Right ventricle myocardium superior (tissue), 1 donor: ENCODE results near the gene SLC16A13. TPM values are rescaled to one million over a fixed set of nuclear protein-coding genes. Genes with fewer than 3 reads are reported as not detected.
"Not testable (repeated sequence)": the region's sequence is repeated elsewhere in the genome, so short reads cannot be mapped to it uniquely, and the experiment has no call there.

Source experiments
- ATAC-seq: fragments of 200-7000 bp; cut with Tn5 transposase; one replicate; pipeline ENCODE4 v1.9.1; 2020; ENCODE audit warnings: mild to moderate bottlenecking; ENCODE audit not compliant: poor library complexity
- DNase-seq: peaks from one replicate; pipeline ENCODE4 v3.0.0-alpha.2; 2020
- intact Hi-C: fragments of 100-400 bp; cut with DNase I; formaldehyde crosslinking; loops from one replicate; pipeline ENCODE4 v1.11.2; 2022
- total RNA-seq: library from RNA; stranded (reverse); fragmentation: NEBNext Ultra II Directional; extraction: Animal tissue kit (Norgen Biotek cat#: 25700); gene quantifications from one replicate; pipeline ENCODE4 v1.2.1, GENCODE V29; 2021
- donor health status: DM: no; HTN: yes; CAD: no; lungs with severe emphysema.

SLC16A13 gene
- total RNA-seq, 1 donor from 2014 or later: 1.6 TPM

DNA sequence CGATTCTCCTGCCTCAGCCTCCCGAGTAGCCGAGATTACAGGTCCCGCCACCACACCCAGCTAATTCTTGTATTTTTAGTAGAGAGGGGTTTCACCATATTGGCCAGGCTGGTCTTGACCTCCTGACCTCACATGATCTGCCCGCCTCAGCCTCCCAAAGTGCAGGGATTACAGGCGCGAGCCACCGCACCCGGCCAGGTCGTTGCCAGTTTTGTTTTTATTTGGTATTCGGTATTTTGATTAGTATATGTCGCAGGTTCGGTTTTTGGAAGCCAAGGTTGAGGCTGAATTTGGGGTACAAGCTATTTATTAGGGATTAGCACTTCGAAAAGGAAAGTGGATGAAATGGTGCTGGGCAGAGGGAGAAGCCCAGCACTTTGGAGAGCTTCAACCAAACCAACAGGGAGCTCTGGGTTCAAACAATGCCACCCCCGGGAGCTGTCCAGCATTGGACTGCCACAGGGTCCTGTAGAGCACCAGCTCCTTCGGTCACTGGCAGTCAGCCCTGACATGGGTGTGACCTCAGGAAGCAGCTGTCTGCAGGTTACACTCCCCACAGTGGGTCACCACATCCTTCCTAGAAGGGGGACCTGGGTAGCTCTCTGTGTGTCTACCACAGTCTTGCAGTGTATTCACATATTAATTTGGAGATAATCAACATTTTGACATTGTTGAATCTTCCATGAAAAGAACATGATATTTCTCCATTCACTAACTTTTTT lies 45.7 kb downstream of the SLC16A13 start:
- no peak for ATAC-seq
- DNase-seq: peak; percentile 53

DNA sequence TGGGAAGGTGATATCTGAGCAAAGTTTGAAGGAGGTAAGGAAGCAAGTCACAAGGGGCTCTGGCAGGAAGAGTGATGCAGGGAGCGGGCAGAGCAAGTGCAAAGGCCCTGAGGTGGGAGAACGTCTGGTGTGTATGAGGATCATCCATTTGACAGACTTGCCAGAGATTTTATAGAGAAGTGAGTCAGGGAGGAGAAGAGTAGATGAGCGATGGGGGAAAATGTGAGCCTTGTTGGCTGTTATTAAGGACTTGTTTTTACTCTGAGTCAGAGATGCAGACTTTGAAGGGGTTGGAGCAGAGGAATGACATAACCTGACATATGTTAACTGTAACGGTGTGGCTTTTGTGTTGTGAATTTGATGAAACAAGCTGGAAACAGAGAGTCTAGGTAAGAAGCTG lies 47.8 kb downstream of the SLC16A13 start:
- no peak for ATAC-seq
- intact Hi-C loops: no loop called here
- DNase-seq: no peak

More for the DNA sequence above, 45.7 kb downstream of the SLC16A13 start:
- intact Hi-C loops: no loop called here

- no peak for ATAC-seq
- no peak for DNase-seq
- intact Hi-C loops: no loop called here
Observed at GRCh38 chr17:7084088-7084487, 48.3 kb downstream of the SLC16A13 start.

GRCh38 chr17:7088442-7088841 lies 52.6 kb downstream of the SLC16A13 start:
- ATAC-seq, intact Hi-C loops, DNase-seq: not testable (repeated sequence)

DNA sequence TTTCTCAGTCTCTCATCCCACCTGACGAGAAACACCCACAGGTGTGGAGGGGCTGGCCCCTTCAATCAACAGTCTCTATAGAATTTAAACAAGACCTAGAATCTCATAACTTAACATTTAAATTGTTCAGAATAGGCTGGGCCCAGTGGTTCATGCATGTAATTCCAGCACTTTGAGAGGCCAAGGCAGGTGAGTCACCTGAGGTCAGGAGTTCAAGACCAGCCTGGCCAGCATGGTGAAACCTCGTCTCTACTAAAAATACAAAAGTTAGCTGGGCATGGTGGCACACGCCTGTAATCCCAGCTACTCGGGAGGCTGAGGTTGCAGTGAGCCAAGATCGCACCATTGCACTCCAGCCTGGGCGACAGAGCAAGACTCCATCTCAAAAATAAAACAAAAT lies 53.8 kb downstream of the SLC16A13 start:
- DNase-seq, intact Hi-C loops, ATAC-seq: not testable (repeated sequence)

Other genes starting within 250 kb of the SLC16A13 start
- gene TEKT1, start 204.3 kb upstream of the SLC16A13 start, total RNA-seq: not detected
- not detected for gene ALOX12, start 40.0 kb upstream of the SLC16A13 start, total RNA-seq
- gene RNASEK, start 23.4 kb upstream of the SLC16A13 start, total RNA-seq: 159 TPM
- 12.6 TPM for gene BCL6B, start 13.0 kb upstream of the SLC16A13 start, total RNA-seq
- 0.56 TPM for gene SLC16A11, start 8.1 kb downstream of the SLC16A13 start, total RNA-seq
- 5.0 TPM for gene CLEC10A, start 44.2 kb downstream of the SLC16A13 start, total RNA-seq
- 0.40 TPM for gene ASGR2, start 78.8 kb downstream of the SLC16A13 start, total RNA-seq
- gene ASGR1, start 143.4 kb downstream of the SLC16A13 start, total RNA-seq: 0.19 TPM
- gene DLG4, start 183.8 kb downstream of the SLC16A13 start, total RNA-seq: 20.4 TPM
- 2,247 TPM for gene ACADVL, start 183.9 kb downstream of the SLC16A13 start, total RNA-seq
- 20.4 TPM for gene DVL2, start 198.5 kb downstream of the SLC16A13 start, total RNA-seq
- gene PHF23, start 203.4 kb downstream of the SLC16A13 start, total RNA-seq: 19.4 TPM
- 432 TPM for gene GABARAP, start 206.4 kb downstream of the SLC16A13 start, total RNA-seq
- gene CTDNEP1, start 215.7 kb downstream of the SLC16A13 start, total RNA-seq: 109 TPM
- 71.6 TPM for gene ELP5, start 216.2 kb downstream of the SLC16A13 start, total RNA-seq
- gene CLDN7, start 226.5 kb downstream of the SLC16A13 start, total RNA-seq: 0.94 TPM
- gene SLC2A4, start 245.7 kb downstream of the SLC16A13 start, total RNA-seq: 141 TPM